HG02610 (cell line): ENCODE results near the gene FXYD2.

ENCODE experiments used
- ATAC-seq: cut with Tn5 transposase; IDR thresholded peaks from one replicate; pipeline ENCODE4 v1.9.1; 2021; ENCODE audit warnings: mild to moderate bottlenecking, moderate library complexity; ENCODE audit not compliant: unreplicated experiment

FXYD2 gene

GRCh38 chr11:117805045-117805444, 19.5 kb downstream of the FXYD2 start:
- no peak for ATAC-seq

GRCh38 chr11:117803896-117804295, 20.6 kb downstream of the FXYD2 start:
- no peak for ATAC-seq

GRCh38 chr11:117799634-117800033, 24.9 kb downstream of the FXYD2 start:
- ATAC-seq, result no peak

GRCh38 chr11:117796872-117797529, 27.5 kb downstream of the FXYD2 start, which contains the start of gene DSCAML1:
Gene DSCAML1 (minus strand): TSS chr11:117797216. CDS start chr11:117797079, 137 bp downstream.
- no peak for ATAC-seq

- no peak for ATAC-seq
Observed at GRCh38 chr11:117796456-117796871, 28.1 kb downstream of the FXYD2 start.

- no peak for ATAC-seq
Observed at GRCh38 chr11:117795638-117796455, 28.7 kb downstream of the FXYD2 start.

GRCh38 chr11:117794772-117795629, 29.5 kb downstream of the FXYD2 start:
- no peak for ATAC-seq

- ATAC-seq, result no peak
Observed at GRCh38 chr11:117794135-117794534, 30.4 kb downstream of the FXYD2 start.

GRCh38 chr11:117793583-117793982, 31.0 kb downstream of the FXYD2 start:
- no peak for ATAC-seq

GRCh38 chr11:117792992-117793391, 31.6 kb downstream of the FXYD2 start:
- no peak for ATAC-seq

- ATAC-seq, result no peak
Observed at GRCh38 chr11:117792241-117792640, 32.3 kb downstream of the FXYD2 start.

- ATAC-seq, result no peak
Observed at GRCh38 chr11:117790279-117790678, 34.3 kb downstream of the FXYD2 start.

GRCh38 chr11:117789241-117789640, 35.3 kb downstream of the FXYD2 start:
- ATAC-seq, result no peak

GRCh38 chr11:117786135-117786870, 38.2 kb downstream of the FXYD2 start:
- no peak for ATAC-seq

GRCh38 chr11:117782101-117782500, 42.4 kb downstream of the FXYD2 start:
- no peak for ATAC-seq

- no peak for ATAC-seq
Observed at GRCh38 chr11:117781627-117782026, 42.9 kb downstream of the FXYD2 start.

GRCh38 chr11:117780456-117780855, 44.1 kb downstream of the FXYD2 start:
- ATAC-seq, result no peak

GRCh38 chr11:117774553-117774952, 50.0 kb downstream of the FXYD2 start:
- no peak for ATAC-seq

GRCh38 chr11:117772360-117772759, 52.2 kb downstream of the FXYD2 start:
- no peak for ATAC-seq

GRCh38 chr11:117771841-117772240, 52.7 kb downstream of the FXYD2 start:
- ATAC-seq, result no peak

- ATAC-seq, result no peak
Observed at GRCh38 chr11:117771197-117771596, 53.3 kb downstream of the FXYD2 start.
